ENCODE data around the gene CEACAM6.

DNA sequence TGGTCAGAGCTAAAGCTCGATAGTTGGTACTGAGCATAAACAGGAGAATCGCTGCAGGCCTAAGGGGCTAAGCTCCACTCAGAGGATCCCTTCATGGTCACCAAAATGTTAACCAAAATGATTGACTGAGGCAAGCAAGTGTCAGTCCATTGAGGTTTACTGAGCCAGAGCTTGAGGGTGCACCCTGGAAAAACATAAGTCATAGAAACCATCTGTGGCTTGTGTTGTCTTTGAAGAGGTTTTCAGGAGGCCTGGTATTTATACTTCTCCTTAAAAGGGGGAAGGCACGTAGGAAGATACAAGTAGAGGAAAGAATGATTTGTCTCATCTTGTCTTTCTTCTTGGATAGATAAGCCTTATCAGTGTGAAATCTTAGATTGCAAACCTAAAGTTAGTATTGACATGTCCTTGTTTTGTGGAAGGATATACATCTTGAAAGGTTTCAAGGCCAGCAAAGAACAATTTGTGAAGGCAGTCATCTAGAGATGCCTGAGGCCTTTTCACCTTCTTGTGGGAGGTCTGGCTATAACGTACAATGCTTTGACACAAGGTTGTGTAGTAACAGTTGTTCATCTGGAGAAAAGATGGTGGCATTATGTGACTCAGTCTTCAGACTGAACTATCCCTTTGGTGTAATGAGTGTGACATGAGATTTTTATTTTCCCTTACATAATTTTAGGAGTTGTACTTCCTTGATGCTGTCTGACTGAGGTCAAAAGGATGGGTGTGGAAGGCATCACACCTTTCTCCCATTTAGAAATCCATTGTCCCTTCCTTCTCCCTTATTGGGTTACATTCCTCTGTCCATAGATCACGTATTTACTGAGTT, 14.7 kb upstream of the CEACAM6 start:
- TF ChIP-seq CTCF (IDR thresholded peaks at IDR 0.05) = no peak
- no peak for TF ChIP-seq POLR2AphosphoS5 (IDR thresholded peaks at IDR 0.05; ENCODE audit: low read depth, low read length)
- TF ChIP-seq, protein P1, sequence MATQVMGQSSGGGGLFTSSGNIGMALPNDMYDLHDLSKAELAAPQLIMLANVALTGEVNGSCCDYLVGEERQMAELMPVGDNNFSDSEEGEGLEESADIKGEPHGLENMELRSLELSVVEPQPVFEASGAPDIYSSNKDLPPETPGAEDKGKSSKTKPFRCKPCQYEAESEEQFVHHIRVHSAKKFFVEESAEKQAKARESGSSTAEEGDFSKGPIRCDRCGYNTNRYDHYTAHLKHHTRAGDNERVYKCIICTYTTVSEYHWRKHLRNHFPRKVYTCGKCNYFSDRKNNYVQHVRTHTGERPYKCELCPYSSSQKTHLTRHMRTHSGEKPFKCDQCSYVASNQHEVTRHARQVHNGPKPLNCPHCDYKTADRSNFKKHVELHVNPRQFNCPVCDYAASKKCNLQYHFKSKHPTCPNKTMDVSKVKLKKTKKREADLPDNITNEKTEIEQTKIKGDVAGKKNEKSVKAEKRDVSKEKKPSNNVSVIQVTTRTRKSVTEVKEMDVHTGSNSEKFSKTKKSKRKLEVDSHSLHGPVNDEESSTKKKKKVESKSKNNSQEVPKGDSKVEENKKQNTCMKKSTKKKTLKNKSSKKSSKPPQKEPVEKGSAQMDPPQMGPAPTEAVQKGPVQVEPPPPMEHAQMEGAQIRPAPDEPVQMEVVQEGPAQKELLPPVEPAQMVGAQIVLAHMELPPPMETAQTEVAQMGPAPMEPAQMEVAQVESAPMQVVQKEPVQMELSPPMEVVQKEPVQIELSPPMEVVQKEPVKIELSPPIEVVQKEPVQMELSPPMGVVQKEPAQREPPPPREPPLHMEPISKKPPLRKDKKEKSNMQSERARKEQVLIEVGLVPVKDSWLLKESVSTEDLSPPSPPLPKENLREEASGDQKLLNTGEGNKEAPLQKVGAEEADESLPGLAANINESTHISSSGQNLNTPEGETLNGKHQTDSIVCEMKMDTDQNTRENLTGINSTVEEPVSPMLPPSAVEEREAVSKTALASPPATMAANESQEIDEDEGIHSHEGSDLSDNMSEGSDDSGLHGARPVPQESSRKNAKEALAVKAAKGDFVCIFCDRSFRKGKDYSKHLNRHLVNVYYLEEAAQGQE (IDR thresholded peaks at IDR 0.05; ENCODE audit: insufficient read depth in 1 of 2, low read depth in 2 of 2, low read length in 1 of 2) = no peak
- no peak for TF ChIP-seq SIN3A (IDR thresholded peaks at IDR 0.05; ENCODE audit: borderline replicate concordance, insufficient read depth, low read depth, low read length)
